Gastroesophageal sphincter (tissue), 3 donors: ENCODE measurements around the gene TNNT2.
A peak's percentile ranks its signal among the peaks of the same experiment; 100 is the strongest.

ENCODE experiments used
- EP300 ChIP-seq: sonication (generic); formaldehyde crosslinking; IDR thresholded peaks from one replicate; pipeline ENCODE4 v1.6.1; 2017; ENCODE audit warnings: antibody characterized with exemption, mild to moderate bottlenecking
- POLR2AphosphoS5 ChIP-seq: sonication (generic); formaldehyde crosslinking; IDR thresholded peaks from one replicate; pipeline ENCODE4 v1.6.1; 2017; ENCODE audit warnings: antibody characterized with exemption
- TF ChIP-seq, protein P1 (sequence below), 4 experiments: fragments of 200-600 bp in 2 of 4; fragments of 450-650 bp in 2 of 4; sonication (generic) in 1 of 4; IDR thresholded peaks; one replicate each; pipeline ENCODE4 v1.5.1; 2017 to 2019; ENCODE audit warnings: antibody characterized with exemption in 4 of 4, mild to moderate bottlenecking in 2 of 4, moderate library complexity in 2 of 4

DNA sequence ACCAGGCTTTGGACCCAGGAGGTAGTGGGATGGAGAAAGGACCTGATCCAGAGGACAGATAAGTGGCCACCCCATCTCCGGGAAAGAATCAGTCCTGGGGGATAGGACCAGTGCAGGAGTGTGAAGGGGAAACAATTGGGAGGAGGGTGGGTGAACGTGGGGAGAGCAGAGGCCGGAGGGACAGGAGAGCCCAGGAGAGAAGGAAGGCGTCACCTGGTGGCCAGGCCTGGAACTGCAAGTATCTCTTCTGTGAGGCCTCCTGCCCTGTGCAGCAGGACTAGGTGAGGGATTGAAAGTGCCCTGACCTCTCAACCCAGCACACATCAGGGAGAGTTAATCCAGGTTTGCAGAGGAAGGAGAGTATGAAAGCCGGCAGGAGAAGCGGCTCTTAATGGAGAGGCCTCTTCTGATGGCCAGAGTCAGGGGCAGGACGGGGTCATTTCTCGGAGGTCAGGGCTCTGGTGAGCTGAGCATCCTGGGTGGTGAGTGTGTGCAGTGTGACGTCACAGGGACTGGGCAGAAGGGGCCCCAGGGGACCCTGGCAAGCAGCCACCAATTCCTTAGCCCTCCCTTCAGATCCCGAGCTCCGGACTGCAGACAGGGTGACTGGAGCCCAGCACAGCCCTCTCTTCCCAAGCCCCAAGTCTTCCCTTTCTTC lies 30.8 kb upstream of the TNNT2 start:
- TF ChIP-seq POLR2AphosphoS5: no peak
- TF ChIP-seq, protein P1, sequence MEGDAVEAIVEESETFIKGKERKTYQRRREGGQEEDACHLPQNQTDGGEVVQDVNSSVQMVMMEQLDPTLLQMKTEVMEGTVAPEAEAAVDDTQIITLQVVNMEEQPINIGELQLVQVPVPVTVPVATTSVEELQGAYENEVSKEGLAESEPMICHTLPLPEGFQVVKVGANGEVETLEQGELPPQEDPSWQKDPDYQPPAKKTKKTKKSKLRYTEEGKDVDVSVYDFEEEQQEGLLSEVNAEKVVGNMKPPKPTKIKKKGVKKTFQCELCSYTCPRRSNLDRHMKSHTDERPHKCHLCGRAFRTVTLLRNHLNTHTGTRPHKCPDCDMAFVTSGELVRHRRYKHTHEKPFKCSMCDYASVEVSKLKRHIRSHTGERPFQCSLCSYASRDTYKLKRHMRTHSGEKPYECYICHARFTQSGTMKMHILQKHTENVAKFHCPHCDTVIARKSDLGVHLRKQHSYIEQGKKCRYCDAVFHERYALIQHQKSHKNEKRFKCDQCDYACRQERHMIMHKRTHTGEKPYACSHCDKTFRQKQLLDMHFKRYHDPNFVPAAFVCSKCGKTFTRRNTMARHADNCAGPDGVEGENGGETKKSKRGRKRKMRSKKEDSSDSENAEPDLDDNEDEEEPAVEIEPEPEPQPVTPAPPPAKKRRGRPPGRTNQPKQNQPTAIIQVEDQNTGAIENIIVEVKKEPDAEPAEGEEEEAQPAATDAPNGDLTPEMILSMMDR (IDR thresholded peaks at IDR 0.05): peak in 3 of 4 experiments; percentile 67 to 89 (median 80)
- TF ChIP-seq EP300: no peak
